GM23248 (cell line): ENCODE results near the gene HEATR5A.

Experiments
- EZH2 ChIP-seq: fragments of 200-600 bp; sonication (generic); IDR thresholded peaks from 2 replicates; pipeline ENCODE4 v1.6.1; 2018; ENCODE audit warnings: antibody characterized with exemption, mild to moderate bottlenecking; ENCODE audit not compliant: insufficient read depth, poor library complexity, severe bottlenecking
- EZH2phosphoT487 ChIP-seq: fragments of 200-600 bp; sonication (generic); IDR thresholded peaks from 2 replicates; pipeline ENCODE4 v1.6.1; 2018; ENCODE audit warnings: antibody characterized with exemption, moderate library complexity, mild to moderate bottlenecking, low read depth; ENCODE audit not compliant: insufficient read depth

DNA sequence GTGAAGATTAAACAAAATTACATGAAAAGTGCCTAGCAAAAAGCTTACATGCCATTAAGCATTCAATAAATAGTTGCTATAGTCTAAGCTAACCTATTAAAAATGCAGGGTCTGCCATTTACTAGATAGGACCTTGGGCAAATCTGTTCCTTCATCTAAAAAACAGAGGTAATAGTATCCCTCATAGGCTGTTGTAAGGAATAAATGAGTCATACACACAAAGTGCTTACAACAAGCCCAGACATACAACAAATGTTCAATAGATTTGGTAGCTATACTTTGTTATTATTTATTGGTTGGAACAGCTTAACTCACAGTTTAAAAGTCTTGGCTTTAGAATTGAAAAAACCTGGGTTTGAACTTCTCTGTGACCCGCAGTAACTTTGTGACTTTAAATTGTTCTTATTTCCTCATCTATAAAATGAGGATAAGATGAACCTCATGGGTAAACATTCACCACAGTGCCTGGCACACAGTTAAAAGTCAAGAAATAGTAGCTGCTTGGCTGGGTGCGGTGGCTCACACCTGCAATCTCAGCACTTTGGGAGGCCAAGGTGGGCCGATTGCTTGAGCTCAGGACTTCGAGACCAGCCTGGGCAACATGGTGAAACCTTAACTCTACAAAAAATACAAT lies 24.7 kb downstream of the HEATR5A start:
- TF ChIP-seq EZH2 (no peak), EZH2phosphoT487 (no peak)
